Thyroid gland (tissue), 4 donors: Measurements from ENCODE around the gene AKAP7.

Experiments
- CTCF ChIP-seq, 6 experiments: fragments of 200-600 bp in 3 of 6; fragments of 450-650 bp in 3 of 6; sonication (generic) in 3 of 6; IDR thresholded peaks; one replicate each; pipeline ENCODE4 v1.5.1; 2016 to 2019; ENCODE audit warnings: antibody characterized with exemption in 6 of 6, mild to moderate bottlenecking in 2 of 6, inconsistent platforms in 1 of 6, moderate library complexity in 1 of 6
- POLR2A ChIP-seq, 2 donors: fragments of 450-650 bp; IDR thresholded peaks; one replicate each; pipeline ENCODE4 v1.6.1; 2017; ENCODE audit warnings: antibody characterized with exemption in 2 of 2, mild to moderate bottlenecking in 2 of 2, moderate library complexity in 1 of 2

- no peak for TF ChIP-seq CTCF (IDR thresholded peaks at IDR 0.05)
- TF ChIP-seq POLR2A (IDR thresholded peaks at IDR 0.05): no peak
Measured at GRCh38 chr6:131251590-131252199, 116.4 kb downstream of the AKAP7 start.
